ENCODE results near the gene EI24.

GRCh38 chr11:125568970-125569914 lies at the start of gene EI24:
- TF ChIP-seq CTCF (IDR thresholded peaks at IDR 0.05) (peak; percentile 47 to 88 (median 74)), POLR2A (IDR thresholded peaks at IDR 0.05) (peak; percentile 46 to 80 (median 58))

Data from body of pancreas (tissue), 4 donors.